HG03558 (cell line): ENCODE data around the gene C2CD2.
A peak's percentile ranks its signal among the peaks of the same experiment; 100 is the strongest.

Source experiments
- ATAC-seq: cut with Tn5 transposase; IDR thresholded peaks from one replicate; pipeline ENCODE4 v1.9.1; 2021; ENCODE audit warnings: moderate number of reproducible peaks; ENCODE audit not compliant: unreplicated experiment; ENCODE audit errors: extremely low read depth

Gene C2CD2

DNA sequence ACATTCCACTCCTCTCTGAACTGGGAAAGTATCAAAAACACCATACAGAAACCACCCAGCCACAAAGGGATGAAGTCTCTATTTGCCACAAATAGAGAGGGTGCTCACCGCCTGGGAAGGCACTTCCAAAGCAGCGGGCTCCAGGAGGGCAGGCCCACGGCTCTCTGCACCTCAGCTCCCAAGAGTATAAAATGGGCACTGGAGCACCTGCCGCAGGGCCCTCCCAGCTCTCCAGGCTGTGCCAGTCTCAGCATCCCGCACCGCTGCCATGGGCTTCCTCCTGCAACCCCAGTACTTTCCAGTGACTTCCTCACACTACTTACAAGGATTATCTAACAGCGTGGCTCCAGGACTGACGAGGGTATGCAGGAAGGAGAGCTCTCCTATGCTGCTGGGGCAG lies 14.4 kb downstream of the C2CD2 start:
- no peak for ATAC-seq

DNA sequence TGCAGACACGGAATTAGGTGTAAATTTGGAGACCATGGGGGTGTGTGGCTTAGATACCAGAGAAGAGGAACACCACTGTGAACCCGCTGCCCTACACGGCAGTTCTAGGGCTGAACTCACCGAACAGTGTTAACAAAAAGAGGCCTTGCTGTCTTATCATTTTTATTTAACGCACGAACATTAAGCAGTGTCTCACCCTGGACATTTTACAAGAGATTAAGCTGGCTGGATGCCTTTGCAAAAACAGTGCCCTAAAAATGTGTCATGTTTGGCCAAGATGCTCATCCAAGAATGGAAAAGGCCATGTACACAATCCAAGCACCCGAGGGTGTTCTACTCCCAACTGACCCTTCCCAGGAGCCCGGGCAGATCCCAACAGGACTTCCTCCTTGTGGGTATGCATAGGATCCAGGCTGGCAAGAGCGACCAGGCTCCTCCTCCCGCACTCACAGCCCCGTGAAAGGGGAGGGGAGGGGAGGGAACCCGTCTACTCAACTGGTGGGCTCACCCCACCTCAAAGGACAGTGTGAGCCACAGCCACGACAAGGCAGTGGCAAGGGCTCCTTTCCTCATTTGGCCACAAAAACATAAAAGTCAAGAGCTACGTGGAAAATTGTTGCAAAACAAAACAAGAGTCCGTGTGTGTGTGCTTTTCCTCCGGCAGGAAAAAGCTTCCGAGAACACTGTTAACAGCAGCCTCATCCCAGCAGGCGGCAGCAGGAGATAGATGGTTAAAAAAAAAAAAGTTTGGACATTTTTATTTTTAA lies 20.3 kb downstream of the C2CD2 start:
- no peak for ATAC-seq

DNA sequence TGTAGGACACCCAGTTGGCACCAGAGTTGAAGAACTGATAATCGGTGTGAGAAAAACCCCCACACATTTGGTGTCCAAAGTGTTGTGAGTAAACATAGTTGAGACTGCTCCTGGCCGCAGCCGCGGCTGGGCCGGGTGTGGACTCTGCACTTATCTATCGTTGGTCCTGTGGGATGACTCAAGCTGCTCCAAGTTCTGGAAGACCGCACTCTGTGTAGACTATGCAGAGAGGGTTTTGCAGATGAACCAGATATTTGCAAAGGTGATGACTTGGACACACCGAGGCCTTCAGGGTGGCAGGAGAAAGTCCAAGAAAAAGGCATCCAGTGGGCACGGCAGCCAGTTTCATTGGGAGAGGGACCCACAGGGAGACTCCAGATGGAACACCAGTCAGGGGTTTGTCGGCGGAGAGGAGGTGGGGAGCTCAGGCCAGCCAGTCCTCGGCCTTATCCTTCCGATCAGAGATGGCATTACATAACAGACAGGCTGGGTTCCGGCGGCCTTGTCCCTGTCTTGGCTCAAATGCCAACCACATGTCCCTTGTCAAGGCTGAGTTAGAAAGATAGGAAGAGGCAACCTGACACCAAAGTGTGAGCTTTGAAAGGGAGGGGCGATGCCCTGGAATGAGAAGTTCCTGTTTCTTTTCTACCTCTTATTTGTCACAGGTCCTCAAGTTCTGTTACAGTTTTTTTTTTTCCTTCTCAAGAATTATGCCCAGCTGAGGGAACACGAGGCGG lies 21.1 kb downstream of the C2CD2 start:
- ATAC-seq = no peak

DNA sequence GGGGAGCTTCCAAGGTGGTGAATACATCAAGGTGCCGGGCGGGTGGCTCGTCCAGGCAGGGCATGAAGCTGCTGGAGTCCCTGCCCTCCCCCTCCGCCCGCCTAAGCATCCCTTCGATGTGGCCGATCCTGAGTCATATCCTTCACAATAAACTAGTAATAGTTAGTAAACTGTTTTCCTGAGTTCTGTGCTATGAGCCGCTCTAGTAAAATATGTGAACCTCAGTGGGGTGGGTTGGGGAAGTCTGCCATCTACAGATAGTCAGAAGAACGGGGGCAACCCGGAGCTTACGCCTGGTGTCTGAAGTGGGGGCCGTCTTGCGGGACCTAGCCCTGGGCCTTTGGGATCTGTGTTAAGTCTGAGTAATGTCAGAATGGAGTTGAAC lies 21.6 kb downstream of the C2CD2 start:
- ATAC-seq = no peak

DNA sequence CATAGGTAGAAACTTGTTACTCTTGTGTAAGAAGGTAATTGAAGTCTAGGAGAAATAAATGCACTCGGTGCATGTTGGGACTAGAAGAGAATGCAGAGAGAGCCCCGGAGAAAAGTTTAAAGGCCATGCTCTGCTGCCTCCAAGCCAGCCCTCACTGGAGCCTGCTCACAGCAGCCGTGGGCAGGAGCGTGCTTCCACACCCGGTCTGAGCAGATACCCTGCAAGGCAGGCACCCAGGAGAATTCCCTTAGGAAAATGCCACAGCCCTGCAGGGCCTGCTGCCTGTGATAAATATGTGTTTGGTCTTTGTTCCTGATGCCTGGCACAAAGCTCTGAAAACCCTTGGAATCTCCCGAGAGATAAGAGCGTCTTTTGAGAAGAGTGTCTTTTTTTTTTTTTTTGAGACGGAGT lies 22.8 kb downstream of the C2CD2 start:
- no peak for ATAC-seq

DNA sequence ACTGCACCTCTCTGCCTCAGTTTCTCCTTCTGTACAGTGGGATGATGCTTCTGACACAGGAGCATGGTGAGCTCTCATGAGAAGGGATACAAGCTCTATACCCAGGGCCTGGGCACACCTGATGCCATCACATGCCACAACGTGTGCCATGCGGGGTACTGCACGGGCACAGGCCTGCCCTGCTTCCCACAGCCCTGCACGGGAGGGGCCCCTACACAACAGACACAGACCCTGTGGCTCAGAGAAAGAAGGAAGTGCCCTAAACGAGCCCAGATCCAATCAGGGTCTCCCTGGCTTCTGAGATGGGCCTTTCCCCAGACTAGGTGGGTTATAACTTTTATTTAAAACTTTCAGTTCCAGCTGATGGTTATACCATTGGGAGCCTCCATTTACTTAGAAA lies 24.6 kb downstream of the C2CD2 start:
- no peak for ATAC-seq

DNA sequence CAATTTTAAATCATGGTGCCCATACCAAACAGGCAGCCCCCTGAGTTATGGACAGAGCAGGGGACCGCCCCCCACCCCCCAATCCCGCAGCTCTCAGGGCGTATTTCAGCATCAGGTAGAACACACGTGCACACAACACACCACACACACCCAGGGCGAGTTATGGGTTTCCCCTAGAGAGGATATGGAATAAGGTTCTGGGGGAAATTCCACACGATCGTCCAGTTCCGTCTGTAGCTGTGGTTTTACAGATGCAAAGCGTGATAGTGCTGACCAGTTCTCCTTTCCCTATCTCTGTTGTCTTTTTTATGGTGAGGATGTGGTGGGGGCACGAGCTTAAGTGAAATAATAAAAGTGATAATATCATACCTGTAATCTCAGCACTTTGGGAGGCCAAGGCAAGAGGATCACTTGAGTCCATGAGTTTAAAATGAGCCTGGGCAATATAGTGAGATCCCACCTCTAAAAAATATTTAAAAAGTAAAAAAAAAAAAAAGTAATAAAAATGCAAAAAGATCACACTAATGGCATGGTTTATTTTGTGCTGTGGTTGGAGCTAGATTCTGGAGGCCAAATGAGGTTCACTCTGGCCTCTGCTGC lies 25.1 kb downstream of the C2CD2 start:
- peak; percentile 39 for ATAC-seq

DNA sequence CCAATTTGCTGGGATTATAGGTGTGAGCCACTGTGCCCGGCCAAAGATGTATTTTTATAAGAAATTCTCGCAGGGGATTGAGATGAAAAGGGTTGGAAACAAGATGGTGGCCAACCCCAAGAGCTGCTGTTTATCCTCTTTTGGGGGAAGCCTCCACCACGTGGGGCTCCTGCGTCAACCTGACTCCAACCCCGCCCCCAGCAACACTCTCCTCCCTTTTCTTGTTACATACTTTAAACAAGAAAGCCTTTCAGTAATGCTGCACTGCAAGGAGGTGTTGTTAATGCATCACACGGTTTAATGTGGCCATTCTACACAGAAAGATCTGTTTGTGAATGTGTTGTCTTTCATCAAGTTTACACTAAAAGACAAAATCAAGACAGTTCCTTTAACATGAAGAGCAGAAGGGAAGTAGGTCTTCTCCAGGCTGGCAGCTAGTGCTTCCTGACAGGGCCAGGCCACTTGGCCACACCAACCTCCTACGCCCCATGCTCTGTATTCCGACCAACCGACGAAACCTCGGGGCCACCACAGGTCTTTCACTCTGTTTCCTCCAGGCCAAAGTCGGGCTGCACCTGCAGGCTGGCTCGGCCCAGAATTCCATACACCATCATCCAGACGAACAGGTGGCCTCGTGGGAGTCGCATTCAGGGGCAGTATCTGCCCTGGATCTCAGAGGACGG lies 25.9 kb downstream of the C2CD2 start:
- ATAC-seq = no peak

DNA sequence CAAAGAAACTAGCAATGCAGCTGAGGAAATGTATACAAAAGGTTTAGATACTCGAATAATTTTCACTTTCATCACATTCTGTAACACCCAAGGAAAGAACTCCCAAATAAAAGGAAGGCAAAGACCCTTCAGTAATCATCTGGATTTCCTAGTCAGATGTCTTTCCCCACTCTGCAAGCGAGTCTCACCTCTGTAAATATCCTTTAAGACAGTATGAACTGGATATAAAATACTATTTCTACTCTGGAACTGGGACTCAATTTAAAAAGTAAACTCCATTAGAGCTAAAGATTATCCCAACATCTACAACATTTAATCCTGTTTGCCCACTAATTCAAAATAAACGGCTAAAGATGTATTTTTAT lies 27.0 kb downstream of the C2CD2 start:
- no peak for ATAC-seq

DNA sequence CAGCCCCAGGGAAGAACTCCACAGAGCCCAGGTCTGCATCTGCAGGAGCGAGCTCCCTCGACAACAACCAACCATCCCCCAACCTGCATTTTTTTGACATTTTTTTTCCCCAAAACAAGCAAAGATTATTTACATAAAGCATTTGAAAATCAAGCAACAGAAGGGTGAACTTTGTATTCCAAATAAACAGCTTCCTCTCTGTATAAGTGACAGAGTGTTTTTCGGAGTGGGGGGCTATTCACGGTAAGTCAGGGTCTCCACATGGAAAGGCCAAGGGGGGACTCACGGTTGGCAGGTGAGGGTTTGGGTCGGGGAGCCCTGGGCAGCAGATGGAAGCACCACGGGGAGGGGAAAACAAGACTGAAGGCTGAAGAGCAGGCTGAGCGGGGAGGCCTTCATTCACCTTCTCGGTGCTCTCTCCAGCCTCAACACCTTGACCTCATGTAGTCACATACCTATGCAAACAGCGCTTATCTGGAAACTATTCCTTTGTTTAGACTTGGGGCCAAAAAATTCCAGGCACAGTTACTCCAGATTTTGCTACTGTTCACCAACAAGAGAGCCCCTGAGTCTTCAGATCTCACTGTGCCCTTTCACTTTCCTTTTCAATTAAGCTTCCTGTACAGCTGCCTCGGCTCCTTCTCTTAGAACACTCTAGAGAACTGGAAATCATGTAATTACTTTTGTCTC lies 27.6 kb downstream of the C2CD2 start:
- no peak for ATAC-seq

DNA sequence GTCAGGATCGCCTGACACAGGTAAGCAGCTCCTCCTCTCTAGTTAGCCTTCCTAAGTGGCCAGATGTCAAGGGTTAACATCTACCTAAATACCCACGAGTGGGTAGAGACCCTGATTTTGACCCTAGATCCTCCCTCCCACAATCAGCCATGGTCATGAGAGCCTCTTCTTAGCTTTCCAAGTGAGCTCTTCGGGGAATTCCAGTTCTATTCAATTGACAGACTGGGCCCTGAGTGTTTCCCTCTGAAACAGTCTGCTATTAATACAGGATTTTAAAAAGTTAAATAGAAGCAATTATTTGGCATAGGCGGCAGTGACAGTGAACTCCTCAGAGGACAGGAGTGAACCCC lies 28.1 kb downstream of the C2CD2 start:
- ATAC-seq = no peak

DNA sequence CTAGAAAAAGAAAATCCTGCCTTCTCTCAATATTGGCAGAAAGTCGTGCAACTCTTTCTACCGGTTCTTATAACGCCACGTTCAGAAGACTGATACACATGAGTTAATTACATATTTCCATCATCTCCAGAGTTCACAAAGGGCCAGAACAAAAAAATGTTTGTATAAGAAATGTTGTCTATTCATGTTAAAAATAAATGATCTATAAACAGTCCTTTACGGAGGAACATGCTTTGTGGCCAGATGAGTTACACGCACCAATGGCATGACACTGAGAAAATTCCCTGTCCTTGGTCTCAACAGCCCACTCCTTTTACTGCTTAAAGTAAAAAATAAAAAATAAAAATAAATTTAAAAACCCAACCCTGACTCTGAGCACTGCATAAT lies 29.5 kb downstream of the C2CD2 start:
- ATAC-seq = no peak

DNA sequence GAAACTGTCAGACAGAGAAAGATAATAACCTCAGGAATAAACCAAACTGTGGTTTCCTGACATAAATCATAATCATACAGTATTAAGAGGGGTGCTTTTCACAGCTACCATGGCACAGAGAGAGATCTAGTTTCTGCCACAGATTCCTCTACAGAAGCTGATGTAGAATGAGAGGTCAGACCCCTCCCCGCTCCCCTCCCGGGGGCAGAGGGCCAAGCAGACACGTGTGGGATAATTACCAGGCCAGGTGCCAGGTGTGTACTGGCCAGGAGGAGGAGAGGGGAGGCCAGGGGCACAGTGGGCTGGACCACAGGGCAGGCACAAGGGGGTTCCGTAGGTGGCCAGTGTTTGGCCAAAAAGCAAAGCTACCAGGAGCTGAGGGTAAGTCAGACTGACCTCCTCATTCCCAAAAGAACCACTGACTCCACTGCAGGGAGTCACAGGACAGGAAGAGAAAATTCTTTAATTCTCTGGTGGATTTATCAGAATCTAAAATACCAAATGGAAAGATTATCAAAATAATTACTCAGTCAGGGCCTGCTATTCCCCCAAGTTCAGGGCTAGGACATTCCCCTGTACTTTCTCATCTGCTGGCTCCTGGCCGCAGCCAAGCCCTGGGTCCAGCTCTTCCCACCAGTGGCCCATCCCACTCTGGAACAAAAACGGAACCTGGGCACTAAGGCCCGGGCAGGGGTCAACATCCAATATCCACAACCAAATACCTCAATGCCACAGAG lies 30.0 kb downstream of the C2CD2 start:
- no peak for ATAC-seq

DNA sequence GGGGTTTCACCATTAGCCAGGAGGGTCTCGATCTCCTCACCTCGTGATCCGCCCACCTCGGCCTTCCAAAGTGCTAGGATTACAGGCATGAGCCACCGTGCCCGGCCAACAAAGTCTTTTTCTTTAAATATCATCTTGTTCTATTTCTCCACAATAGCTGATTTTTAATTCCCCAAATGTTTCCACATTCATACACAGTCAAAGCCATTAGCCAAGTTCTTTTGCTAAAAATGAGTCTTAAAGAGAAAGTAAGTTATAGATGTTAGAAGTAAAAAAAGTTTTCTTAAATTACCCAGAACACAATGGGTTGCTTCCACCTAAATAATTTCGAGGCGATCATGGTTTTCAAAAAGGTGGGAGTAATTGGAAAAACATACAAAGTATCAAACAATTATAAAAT lies 30.6 kb downstream of the C2CD2 start:
- ATAC-seq = no peak

DNA sequence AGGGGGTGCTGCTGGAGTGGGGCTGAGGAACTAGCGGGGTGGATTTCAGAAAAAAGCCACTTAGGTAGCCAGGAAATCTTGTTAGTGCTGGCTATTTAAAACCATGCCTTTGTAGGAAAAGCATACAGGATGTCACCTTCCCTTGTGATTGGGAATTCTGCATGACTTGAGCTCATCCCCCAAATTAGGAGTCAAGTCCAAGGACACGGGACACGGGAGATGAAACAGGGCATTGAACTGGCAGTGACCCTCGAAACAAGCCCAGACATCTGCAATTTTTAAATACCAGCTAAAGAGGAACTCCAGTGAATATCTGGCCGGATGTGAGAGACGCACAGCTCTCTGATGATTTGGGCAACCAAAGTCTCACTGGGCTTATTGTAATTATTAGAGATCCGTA lies 32.8 kb downstream of the C2CD2 start:
- ATAC-seq = no peak

DNA sequence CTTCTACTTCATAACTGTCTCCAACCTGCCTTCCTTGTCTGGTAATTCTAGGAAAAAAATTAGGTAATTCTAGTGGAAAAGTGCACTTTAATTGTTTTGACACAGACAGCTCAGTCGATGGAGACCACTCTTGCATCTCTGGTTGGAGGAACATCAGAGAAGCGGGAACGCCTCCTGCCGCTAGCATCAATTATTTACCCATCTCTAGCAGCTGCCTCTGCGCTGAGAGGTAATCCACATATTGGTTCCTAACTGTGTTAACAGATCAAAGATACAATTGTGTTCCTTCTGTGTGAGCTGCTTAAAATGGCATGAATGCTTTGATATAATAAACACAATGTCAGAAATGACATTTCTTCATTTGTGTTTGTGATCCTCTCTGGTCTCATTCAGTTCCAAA lies 33.3 kb downstream of the C2CD2 start:
- no peak for ATAC-seq

DNA sequence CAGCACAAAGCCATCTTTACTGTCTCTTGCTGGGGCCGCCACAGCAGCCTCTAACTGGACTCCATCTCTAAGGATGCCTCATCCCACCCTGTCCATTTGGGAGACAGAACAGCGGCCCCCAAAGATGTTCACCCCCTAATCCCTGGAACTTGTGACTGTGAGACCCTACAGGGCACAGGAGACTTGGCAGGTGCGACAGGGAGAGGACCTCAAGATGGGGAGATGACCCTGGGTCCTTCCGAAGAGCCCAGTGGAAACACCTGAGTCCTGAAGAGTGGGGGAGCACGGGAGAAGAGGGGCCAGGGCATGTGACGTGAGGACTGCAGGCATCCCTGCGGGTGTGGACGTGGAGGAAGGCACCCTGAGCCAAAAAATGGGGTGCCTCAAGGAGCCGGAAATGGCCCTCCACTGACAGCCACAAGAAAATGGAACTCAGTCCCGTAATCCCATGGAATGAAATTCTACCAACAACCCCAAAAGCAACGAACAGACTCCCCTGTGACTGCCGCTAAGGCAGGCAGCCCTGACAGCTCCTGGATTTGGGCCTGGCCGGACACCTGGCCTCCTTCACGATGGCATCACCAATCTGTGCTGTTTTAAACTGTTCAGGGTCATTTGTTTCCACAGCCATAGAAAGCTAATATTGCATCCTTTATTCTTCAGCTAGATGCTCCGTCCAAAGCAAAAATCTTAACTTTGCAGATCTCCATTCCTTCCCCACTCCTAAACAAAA lies 34.0 kb downstream of the C2CD2 start:
- no peak for ATAC-seq

DNA sequence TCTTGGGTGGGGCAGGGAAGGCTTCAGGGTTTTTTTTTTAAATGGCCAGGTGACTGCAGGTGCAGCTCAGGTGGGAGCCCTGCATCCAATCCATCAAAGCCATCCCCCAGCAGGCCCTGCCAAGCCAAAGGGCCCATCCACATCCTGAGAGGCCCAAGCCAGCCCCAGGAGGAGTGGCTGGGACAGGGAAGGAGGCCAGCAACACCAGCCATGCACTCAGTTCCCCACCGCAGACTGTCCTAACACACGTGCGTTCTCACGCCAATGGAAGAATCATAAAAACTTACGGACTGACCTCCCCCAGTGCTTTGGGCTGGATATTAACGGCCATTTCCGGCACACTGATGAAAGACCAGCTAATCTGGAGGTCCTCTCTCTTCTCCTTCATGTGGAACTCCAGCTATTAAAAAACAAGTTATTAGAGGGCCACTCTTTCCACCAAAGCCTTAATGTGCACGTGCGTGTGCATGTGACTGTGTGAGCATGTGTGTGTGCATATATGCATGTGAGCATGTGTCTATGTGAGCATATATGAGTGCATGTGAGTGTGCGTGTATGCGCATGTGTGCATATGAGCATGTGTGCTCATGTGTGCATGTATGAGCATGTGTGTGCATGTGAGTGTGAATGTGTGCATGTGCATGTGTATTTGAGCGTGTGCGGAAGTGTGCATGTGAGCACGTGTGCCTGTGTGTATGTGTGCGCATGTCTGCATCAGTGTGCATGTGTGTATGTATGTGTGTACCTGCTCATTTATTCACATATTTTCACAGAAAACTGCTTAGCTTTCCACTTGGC lies 35.1 kb downstream of the C2CD2 start:
- no peak for ATAC-seq

DNA sequence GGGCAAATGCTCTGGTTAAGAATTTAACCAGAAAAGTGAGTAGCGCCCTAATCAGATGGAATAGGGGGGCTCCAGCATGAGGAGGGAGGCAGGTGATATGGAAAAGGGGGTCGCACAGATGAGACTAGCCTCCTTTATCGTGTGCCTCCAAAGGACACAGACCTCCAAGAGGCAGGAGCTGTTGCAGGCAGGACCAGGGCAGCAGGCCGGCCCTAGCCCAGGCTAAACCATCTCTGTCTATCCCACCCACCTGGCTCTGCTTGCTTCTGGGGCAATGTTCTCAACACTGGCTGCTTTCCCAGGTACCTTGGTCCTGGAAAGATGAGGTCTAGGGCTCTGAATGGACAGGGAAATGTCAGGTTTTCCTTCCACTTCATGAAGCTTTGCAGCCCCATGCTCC lies 36.3 kb downstream of the C2CD2 start:
- no peak for ATAC-seq
